ENCODE data around the gene CEP85L. TPM values are rescaled to one million over a fixed set of nuclear protein-coding genes. Genes with fewer than 3 reads are reported as not detected.
A peak's percentile ranks its signal among the peaks of the same experiment; 100 is the strongest.

Gene CEP85L
- 10.7 TPM for polyA plus RNA-seq (2013, experiment 1 of 2)
- polyA plus RNA-seq (2013, experiment 2 of 2) = 11.6 TPM

DNA sequence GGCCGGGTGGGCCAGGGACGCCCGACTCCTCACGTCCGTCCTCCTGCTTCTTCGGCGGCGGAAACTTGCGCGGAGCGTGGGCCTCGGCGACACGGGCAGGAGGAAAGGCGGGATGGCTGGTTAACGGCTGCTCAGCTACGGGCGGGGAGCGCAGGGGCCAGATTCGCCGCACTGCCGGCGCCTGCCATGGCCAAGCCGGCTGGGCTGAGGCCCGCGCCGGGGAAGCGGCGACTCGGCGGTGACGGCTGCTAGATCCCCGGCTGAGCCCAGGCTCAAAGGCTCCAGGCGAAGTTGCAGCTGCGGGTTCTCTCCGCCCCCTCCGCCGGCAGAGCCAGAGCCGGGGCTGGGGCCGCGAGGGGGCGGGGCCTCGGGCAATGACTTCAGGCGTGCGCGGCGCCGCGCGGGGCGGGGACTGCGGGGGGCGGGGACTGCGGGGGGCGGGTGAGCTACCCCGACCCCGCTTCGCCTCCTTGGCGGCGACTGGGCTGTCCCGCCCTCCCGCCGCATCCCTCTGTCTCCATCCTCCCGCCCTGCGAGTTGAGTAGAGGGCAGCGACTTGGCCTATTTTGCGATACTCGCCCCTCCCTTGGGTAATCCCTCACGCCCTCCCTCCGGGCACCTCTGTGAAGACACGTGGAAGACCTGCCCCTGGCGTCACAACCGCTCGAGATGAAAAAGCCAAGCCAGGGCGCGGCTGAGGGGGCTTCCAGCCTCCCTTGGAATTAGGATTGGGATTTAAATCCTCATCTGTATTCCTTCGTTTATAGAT is at the start of gene CEP85L:
CEP85L (minus strand) TSS at position 310 of the 769 bp plus-strand sequence. CDS start 322 bp downstream, outside the sequence.
- no peaks in the 10 kb centered on the region for H3K4me1 ChIP-seq (ENCODE audit: control insufficient read depth, insufficient read depth, low read length, poor library complexity, severe bottlenecking)
- no peaks in the 10 kb centered on the region for H3K9me3 ChIP-seq (ENCODE audit: control insufficient read depth, low read length)
- H3K4me3 ChIP-seq (ENCODE audit: extremely low read depth, insufficient read depth, low read length, poor library complexity, severe bottlenecking) = peak within 1 kb of the TSS; percentile 65
- 0 to 7% methylated on average over 49 to 53 of the region's 77 CpGs for WGBS, 2 experiments (ENCODE audit: insufficient coverage in 2 of 2)
- H3K36me3 ChIP-seq (ENCODE audit: control insufficient read depth, insufficient read depth, low read length) = no peaks in the 10 kb centered on the region
- H3K27ac ChIP-seq (ENCODE audit: low read depth, low read length, severe bottlenecking) = peak within 1 kb of the TSS; percentile 92

DNA sequence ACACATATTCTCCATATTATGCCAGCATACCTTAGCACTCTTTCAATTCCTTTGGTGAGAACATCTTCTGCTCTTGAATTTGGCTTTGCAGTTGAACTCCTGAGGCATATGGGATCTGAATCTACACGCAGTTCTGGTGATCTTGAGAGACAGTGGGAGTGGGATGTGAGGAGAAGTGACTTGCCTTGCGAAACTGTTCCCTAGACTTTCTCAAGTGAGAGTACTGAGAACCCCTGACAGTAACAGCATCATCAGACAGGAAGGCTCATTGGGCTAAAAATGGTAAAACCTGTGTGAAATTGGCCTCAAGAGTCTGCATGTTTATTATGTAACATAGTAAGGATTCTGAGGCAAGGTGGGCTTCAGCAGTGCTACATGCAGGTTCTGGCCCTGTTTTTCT is 49.1 kb upstream of the CEP85L start:
- no peaks in the 10 kb centered on the region for H3K9me3 ChIP-seq (ENCODE audit: control insufficient read depth, low read length)
- no peaks in the 10 kb centered on the region for H3K36me3 ChIP-seq (ENCODE audit: control insufficient read depth, insufficient read depth, low read length)
- no peaks in the 10 kb centered on the region for H3K4me1 ChIP-seq (ENCODE audit: control insufficient read depth, insufficient read depth, low read length, poor library complexity, severe bottlenecking)
- H3K27ac ChIP-seq (ENCODE audit: low read depth, low read length, severe bottlenecking) = no peak overlapping the region
- H3K4me3 ChIP-seq (ENCODE audit: extremely low read depth, insufficient read depth, low read length, poor library complexity, severe bottlenecking) = no peak overlapping the region
- WGBS, 2 experiments (ENCODE audit: insufficient coverage in 2 of 2) = 93 to 96% methylated on average over 2 of the region's 2 CpGs

GRCh38 chr6:118697554-118697953 is 46.2 kb upstream of the CEP85L start:
- Histone ChIP-seq H3K4me3 (ENCODE audit: extremely low read depth, insufficient read depth, low read length, poor library complexity, severe bottlenecking) (no peak overlapping the region), H3K36me3 (ENCODE audit: control insufficient read depth, insufficient read depth, low read length) (no peaks in the 10 kb centered on the region), H3K4me1 (ENCODE audit: control insufficient read depth, insufficient read depth, low read length, poor library complexity, severe bottlenecking) (no peaks in the 10 kb centered on the region), H3K9me3 (ENCODE audit: control insufficient read depth, low read length) (no peaks in the 10 kb centered on the region), H3K27ac (ENCODE audit: low read depth, low read length, severe bottlenecking) (no peak overlapping the region)
- WGBS, 2 experiments (ENCODE audit: insufficient coverage in 2 of 2) = 93 to 95% methylated on average over 2 of the region's 3 CpGs

DNA sequence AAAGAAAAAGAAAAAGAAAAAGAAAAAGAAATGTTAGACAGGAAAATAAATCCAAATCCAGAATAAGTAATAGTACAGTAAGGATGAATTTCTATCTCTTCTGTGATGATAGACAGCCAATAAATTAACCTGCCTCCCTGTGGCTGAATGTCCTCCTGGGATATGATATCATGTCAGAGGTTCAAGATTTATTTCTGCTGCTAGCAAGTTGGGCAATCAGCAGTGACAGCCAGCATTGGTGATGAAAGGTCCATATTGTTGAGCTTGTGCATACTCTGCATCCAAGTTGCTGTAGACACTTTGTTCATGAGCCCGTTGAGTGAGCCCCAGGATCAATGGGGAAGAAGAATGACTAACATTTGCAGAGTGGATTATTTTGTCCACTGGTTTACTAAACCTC is 44.9 kb upstream of the CEP85L start:
- no peak overlapping the region for H3K4me3 ChIP-seq (ENCODE audit: extremely low read depth, insufficient read depth, low read length, poor library complexity, severe bottlenecking)
- H3K4me1 ChIP-seq (ENCODE audit: control insufficient read depth, insufficient read depth, low read length, poor library complexity, severe bottlenecking) = no peaks in the 10 kb centered on the region
- H3K27ac ChIP-seq (ENCODE audit: low read depth, low read length, severe bottlenecking) = no peak overlapping the region
- no peaks in the 10 kb centered on the region for H3K9me3 ChIP-seq (ENCODE audit: control insufficient read depth, low read length)
- 100% methylated on average over 1 of the region's 1 CpG; no CpG with 5 or more reads in 1 of the 2 experiments for WGBS, 2 experiments (ENCODE audit: insufficient coverage in 2 of 2)
- H3K36me3 ChIP-seq (ENCODE audit: control insufficient read depth, insufficient read depth, low read length) = no peaks in the 10 kb centered on the region

DNA sequence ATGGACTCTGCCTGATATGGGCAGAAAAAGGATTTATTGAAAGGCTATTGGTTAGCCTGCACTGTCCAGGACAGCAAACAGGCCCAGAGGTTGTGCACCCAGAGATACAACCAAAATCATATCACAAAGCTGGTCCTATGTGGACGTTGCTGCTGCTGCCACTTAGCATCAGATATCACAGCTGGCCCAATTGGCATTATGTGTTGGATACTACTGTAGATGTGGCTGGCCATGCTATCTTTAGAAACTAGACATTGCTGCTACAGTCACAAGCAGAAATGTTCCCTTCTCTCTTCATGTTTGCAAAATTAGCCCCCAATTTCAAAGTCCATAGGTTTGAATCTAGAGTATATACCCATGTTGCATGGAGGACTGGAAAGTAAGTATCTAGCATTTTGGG is 42.2 kb upstream of the CEP85L start:
- no peaks in the 10 kb centered on the region for H3K4me1 ChIP-seq (ENCODE audit: control insufficient read depth, insufficient read depth, low read length, poor library complexity, severe bottlenecking)
- H3K36me3 ChIP-seq (ENCODE audit: control insufficient read depth, insufficient read depth, low read length) = no peaks in the 10 kb centered on the region
- H3K27ac ChIP-seq (ENCODE audit: low read depth, low read length, severe bottlenecking) = no peak overlapping the region
- H3K9me3 ChIP-seq (ENCODE audit: control insufficient read depth, low read length) = no peaks in the 10 kb centered on the region
- 60 to 100% methylated on average over 1 of the region's 1 CpG for WGBS, 2 experiments (ENCODE audit: insufficient coverage in 2 of 2)
- H3K4me3 ChIP-seq (ENCODE audit: extremely low read depth, insufficient read depth, low read length, poor library complexity, severe bottlenecking) = no peak overlapping the region

- Histone ChIP-seq H3K9me3 (ENCODE audit: control insufficient read depth, low read length) (no peaks in the 10 kb centered on the region), H3K4me3 (ENCODE audit: extremely low read depth, insufficient read depth, low read length, poor library complexity, severe bottlenecking) (no peak overlapping the region), H3K36me3 (ENCODE audit: control insufficient read depth, insufficient read depth, low read length) (no peaks in the 10 kb centered on the region), H3K4me1 (ENCODE audit: control insufficient read depth, insufficient read depth, low read length, poor library complexity, severe bottlenecking) (peaks cover 8% of the 10 kb centered on the region), H3K27ac (ENCODE audit: low read depth, low read length, severe bottlenecking) (no peak overlapping the region)
- 81 to 93% methylated on average over 4 to 6 of the region's 7 CpGs for WGBS, 2 experiments (ENCODE audit: insufficient coverage in 2 of 2)
These were observed 34.5 kb upstream of the CEP85L start for GRCh38 chr6:118685823-118686449.

- Histone ChIP-seq H3K27ac (ENCODE audit: low read depth, low read length, severe bottlenecking) (no peak overlapping the region), H3K36me3 (ENCODE audit: control insufficient read depth, insufficient read depth, low read length) (no peaks in the 10 kb centered on the region), H3K9me3 (ENCODE audit: control insufficient read depth, low read length) (no peaks in the 10 kb centered on the region), H3K4me1 (ENCODE audit: control insufficient read depth, insufficient read depth, low read length, poor library complexity, severe bottlenecking) (peaks cover 14% of the 10 kb centered on the region), H3K4me3 (ENCODE audit: extremely low read depth, insufficient read depth, low read length, poor library complexity, severe bottlenecking) (no peak overlapping the region)
- 67 to 84% methylated on average over 1 to 4 of the region's 9 CpGs for WGBS, 2 experiments (ENCODE audit: insufficient coverage in 2 of 2)
These were observed 32.8 kb upstream of the CEP85L start for GRCh38 chr6:118683881-118684872.

- Histone ChIP-seq H3K4me3 (ENCODE audit: extremely low read depth, insufficient read depth, low read length, poor library complexity, severe bottlenecking) (no peak overlapping the region), H3K9me3 (ENCODE audit: control insufficient read depth, low read length) (no peaks in the 10 kb centered on the region), H3K27ac (ENCODE audit: low read depth, low read length, severe bottlenecking) (peak overlapping the region; percentile 42), H3K36me3 (ENCODE audit: control insufficient read depth, insufficient read depth, low read length) (no peaks in the 10 kb centered on the region), H3K4me1 (ENCODE audit: control insufficient read depth, insufficient read depth, low read length, poor library complexity, severe bottlenecking) (peaks cover 12% of the 10 kb centered on the region)
- 92 to 93% methylated on average over 9 of the region's 9 CpGs for WGBS, 2 experiments (ENCODE audit: insufficient coverage in 2 of 2)
These were observed 29.2 kb upstream of the CEP85L start for GRCh38 chr6:118680452-118681095.

- no peaks in the 10 kb centered on the region for H3K9me3 ChIP-seq (ENCODE audit: control insufficient read depth, low read length)
- H3K4me1 ChIP-seq (ENCODE audit: control insufficient read depth, insufficient read depth, low read length, poor library complexity, severe bottlenecking) = peaks cover 11% of the 10 kb centered on the region
- no peaks in the 10 kb centered on the region for H3K36me3 ChIP-seq (ENCODE audit: control insufficient read depth, insufficient read depth, low read length)
- no peak overlapping the region for H3K4me3 ChIP-seq (ENCODE audit: extremely low read depth, insufficient read depth, low read length, poor library complexity, severe bottlenecking)
- H3K27ac ChIP-seq (ENCODE audit: low read depth, low read length, severe bottlenecking) = no peak overlapping the region
- WGBS, 2 experiments (ENCODE audit: insufficient coverage in 2 of 2) = 100% methylated on average over 1 of the region's 1 CpG; no CpG with 5 or more reads in 1 of the 2 experiments
These were observed 28.0 kb upstream of the CEP85L start for GRCh38 chr6:118679327-118679901.

DNA sequence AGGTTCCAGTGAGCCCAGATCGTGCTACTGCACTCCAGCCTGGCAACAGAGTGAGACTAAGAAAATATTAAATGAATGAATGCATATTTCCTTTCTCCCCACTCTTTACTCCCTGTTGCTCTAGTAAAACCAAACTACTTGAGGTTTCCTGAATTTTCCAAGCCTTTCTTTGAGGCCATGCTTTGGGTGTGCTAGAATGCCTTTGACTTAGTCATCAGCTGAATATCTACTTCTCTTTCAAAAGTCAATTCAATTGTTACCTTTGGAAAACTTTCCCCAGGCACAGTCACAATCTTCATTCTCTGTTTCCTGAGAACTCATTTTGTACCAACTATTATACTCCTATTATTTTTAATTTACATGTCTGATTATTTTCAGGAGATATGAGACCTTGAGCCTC is 27.5 kb upstream of the CEP85L start:
- Histone ChIP-seq H3K27ac (ENCODE audit: low read depth, low read length, severe bottlenecking) (no peak overlapping the region), H3K4me3 (ENCODE audit: extremely low read depth, insufficient read depth, low read length, poor library complexity, severe bottlenecking) (no peak overlapping the region), H3K4me1 (ENCODE audit: control insufficient read depth, insufficient read depth, low read length, poor library complexity, severe bottlenecking) (peaks cover 11% of the 10 kb centered on the region), H3K9me3 (ENCODE audit: control insufficient read depth, low read length) (no peaks in the 10 kb centered on the region), H3K36me3 (ENCODE audit: control insufficient read depth, insufficient read depth, low read length) (no peaks in the 10 kb centered on the region)
- no CpG with 5 or more reads among the region's 1 CpG for WGBS, 2 experiments (ENCODE audit: insufficient coverage in 2 of 2)

Measured in mesodermal cell (in vitro differentiated cells).